IPS DF 19.7 (cell line): ENCODE results near the gene CIPC.

Experiments
- DNase-seq: peaks from one replicate; pipeline ENCODE4 v3.0.0-alpha.2; 2013; ENCODE audit warnings: low read depth, low spot score

Gene CIPC

GRCh38 chr14:77097700-77098528 lies at the start of gene CIPC:
Gene CIPC (plus strand): TSS chr14:77098258. CDS start chr14:77105709, 7,451 bp downstream.
- DNase-seq = peak; percentile 91

GRCh38 chr14:77051116-77051515 lies 46.9 kb upstream of the CIPC start:
- no peak for DNase-seq

GRCh38 chr14:77052281-77053044 lies 45.6 kb upstream of the CIPC start:
- DNase-seq = no peak

GRCh38 chr14:77053046-77053841 lies 44.8 kb upstream of the CIPC start:
- no peak for DNase-seq

- DNase-seq = no peak
These were observed 42.8 kb upstream of the CIPC start for GRCh38 chr14:77055306-77055705.

GRCh38 chr14:77055981-77056380 lies 42.1 kb upstream of the CIPC start:
- no peak for DNase-seq

- DNase-seq = no peak
These were observed 39.9 kb upstream of the CIPC start for GRCh38 chr14:77058117-77058516.

GRCh38 chr14:77058785-77059184 lies 39.3 kb upstream of the CIPC start:
- no peak for DNase-seq

- peak; percentile 75 for DNase-seq
These were observed 38.7 kb upstream of the CIPC start for GRCh38 chr14:77059276-77059915.

- DNase-seq = no peak
These were observed 36.3 kb upstream of the CIPC start for GRCh38 chr14:77061630-77062257.

- no peak for DNase-seq
These were observed 35.8 kb upstream of the CIPC start for GRCh38 chr14:77062261-77062660.

- DNase-seq = no peak
These were observed 34.4 kb upstream of the CIPC start for GRCh38 chr14:77063571-77064171.

- DNase-seq = no peak
These were observed 33.4 kb upstream of the CIPC start for GRCh38 chr14:77064521-77065178.

- DNase-seq = no peak
These were observed 32.0 kb upstream of the CIPC start for GRCh38 chr14:77065851-77066577.

- no peak for DNase-seq
These were observed 31.4 kb upstream of the CIPC start for GRCh38 chr14:77066578-77067172.

GRCh38 chr14:77067632-77068516 lies 30.2 kb upstream of the CIPC start:
- DNase-seq = no peak

GRCh38 chr14:77068517-77069200 lies 29.4 kb upstream of the CIPC start:
- no peak for DNase-seq
